ENCODE results near the gene ZNF837. TPM values are rescaled to one million over a fixed set of nuclear protein-coding genes. Genes with fewer than 3 reads are reported as not detected.
A peak's percentile ranks its signal among the peaks of the same experiment; 100 is the strongest.
"Not testable (repeated sequence)": the region's sequence is repeated elsewhere in the genome, so short reads cannot be mapped to it uniquely, and the experiment has no call there.

ZNF837 gene
- total RNA-seq, 2 experiments from 2014 or later = 0.71 to 1.0 TPM

GRCh38 chr19:58406818-58407657 lies 26.2 kb upstream of the ZNF837 start:
- peak overlapping the region; percentile 92 for H3K4me3 ChIP-seq (ENCODE audit: low read length)
- H3K36me3 ChIP-seq (ENCODE audit: insufficient read depth, low read length) = no peaks in the 10 kb centered on the region
- ATAC-seq (ENCODE audit: poor library complexity) (no peak), DNase-seq (peak in 1 of 14 experiments; percentile 33)
- CTCF ChIA-PET = no interaction called here
- TF ChIP-seq CTCF (IDR thresholded peaks at IDR 0.05) = no peak
- H3K4me1 Mint-ChIP-seq (ENCODE audit: low read depth) = peaks cover 39% of the 10 kb centered on the region
- no peaks in the 10 kb centered on the region for H3K9me3 ChIP-seq (ENCODE audit: control insufficient read depth in 1 of 2, insufficient read depth in 1 of 2, low read length in 2 of 2)
- H3K27me3 ChIP-seq (ENCODE audit: control insufficient read depth in 1 of 2, insufficient read depth in 2 of 2, low read length in 2 of 2) = no peaks in the 10 kb centered on the region
- intact Hi-C loops (cut with DNase I, micrococcal nuclease) = loop anchor here in 1 of 2 experiments (5.0 kb wide), 1 partner anchor 35 kb away; the partner anchor contains the start of gene ZNF132
- H3K27ac ChIP-seq (ENCODE audit: low read depth in 1 of 2, low read length in 2 of 2) = peak overlapping the region in 1 of 2 donors; percentile 70
- H3K36me3 Mint-ChIP-seq (ENCODE audit: low read depth) = peaks cover 11% of the 10 kb centered on the region
- POLR2A ChIA-PET = interaction anchor here (1.5 kb wide), 1 partner anchor 20 kb away, joined by 7 read pairs; the partner anchor contains the start of gene RPS5
- H3K27me3 Mint-ChIP-seq = no peaks in the 10 kb centered on the region
- H3K9me3 Mint-ChIP-seq = no peaks in the 10 kb centered on the region
- H3K4me1 ChIP-seq (ENCODE audit: insufficient read depth, low read length) = peaks cover 31% of the 10 kb centered on the region
- peak overlapping the region; percentile 94 for H3K27ac Mint-ChIP-seq
- peak overlapping the region; percentile 99 for H3K4me3 Mint-ChIP-seq

- POLR2A ChIA-PET; H3K9me3 ChIP-seq (ENCODE audit: control insufficient read depth in 1 of 2, insufficient read depth in 1 of 2, low read length in 2 of 2); H3K36me3 ChIP-seq (ENCODE audit: insufficient read depth, low read length); DNase-seq; H3K9me3 Mint-ChIP-seq; H3K27me3 ChIP-seq (ENCODE audit: control insufficient read depth in 1 of 2, insufficient read depth in 2 of 2, low read length in 2 of 2); H3K27ac Mint-ChIP-seq; H3K4me3 ChIP-seq (ENCODE audit: low read length); CTCF ChIA-PET; ATAC-seq (ENCODE audit: poor library complexity); H3K27ac ChIP-seq (ENCODE audit: low read depth in 1 of 2, low read length in 2 of 2): not testable (repeated sequence)
- H3K4me3 Mint-ChIP-seq = peak overlapping the region; percentile 72
- H3K27me3 Mint-ChIP-seq = peaks cover 10% of the 10 kb centered on the region
- intact Hi-C loops (cut with DNase I, micrococcal nuclease) = loop anchor here in 1 of 2 experiments (5.0 kb wide), 1 partner anchor 222 kb away; the partner anchor contains the start of gene ZNF274
- H3K4me1 Mint-ChIP-seq (ENCODE audit: low read depth) = peaks cover 35% of the 10 kb centered on the region
- H3K36me3 Mint-ChIP-seq (ENCODE audit: low read depth) = peaks cover 11% of the 10 kb centered on the region
- H3K4me1 ChIP-seq (ENCODE audit: insufficient read depth, low read length) = peaks cover 36% of the 10 kb centered on the region
Observed at GRCh38 chr19:58403920-58404478, 23.2 kb upstream of the ZNF837 start.

GRCh38 chr19:58401840-58402421 lies 21.1 kb upstream of the ZNF837 start:
- intact Hi-C loops (cut with DNase I, micrococcal nuclease) = loop anchor here (1.0 to 5.0 kb wide), 4 partner anchors 15 to 220 kb away; partner anchors contain the start of genes RPS5 (in 2 of the 2), ZNF837 (in 2 of the 2) and ZNF274 (in 1 of the 2)
- Mint-ChIP-seq H3K4me1 (ENCODE audit: low read depth) (peaks cover 16% of the 10 kb centered on the region), H3K27ac (peak overlapping the region; percentile 86), H3K36me3 (ENCODE audit: low read depth) (peaks cover 5% of the 10 kb centered on the region), H3K4me3 (peak overlapping the region; percentile 34), H3K27me3 (peaks cover 24% of the 10 kb centered on the region), H3K9me3 (no peaks in the 10 kb centered on the region)
- H3K9me3 ChIP-seq (ENCODE audit: control insufficient read depth in 1 of 2, insufficient read depth in 1 of 2, low read length in 2 of 2) = peaks cover 0 to 5% of the 10 kb centered on the region in 2 experiments
- DNase-seq (peak in 1 of 14 experiments; percentile 50), ATAC-seq (ENCODE audit: poor library complexity) (no peak)
- no peaks in the 10 kb centered on the region for H3K36me3 ChIP-seq (ENCODE audit: insufficient read depth, low read length)
- peaks cover 20% of the 10 kb centered on the region for H3K4me1 ChIP-seq (ENCODE audit: insufficient read depth, low read length)
- H3K27ac ChIP-seq (ENCODE audit: low read depth in 1 of 2, low read length in 2 of 2) = peak overlapping the region; percentile 59 to 94
- H3K4me3 ChIP-seq (ENCODE audit: low read length) = peak overlapping the region; percentile 75
- ChIA-PET CTCF (interaction anchor here (0.6 kb wide), 1 partner anchor 10 kb away, joined by 3 read pairs; no protein-coding TSS in a partner anchor), POLR2A (no interaction called here)
- peak; percentile 15 for TF ChIP-seq CTCF (IDR thresholded peaks at IDR 0.05)
- peaks cover 7 to 14% of the 10 kb centered on the region in 2 experiments for H3K27me3 ChIP-seq (ENCODE audit: control insufficient read depth in 1 of 2, insufficient read depth in 2 of 2, low read length in 2 of 2)

All from CD4-positive, alpha-beta T cell (primary cell).